Ectodermal cell (in vitro differentiated cells): ENCODE data around the gene SDF2L1.

Experiments used
- H3K27ac ChIP-seq: 2 replicates; pipeline ENCODE4 v1.7.0; 2013; ENCODE audit warnings: mild to moderate bottlenecking, low read depth, low read length; ENCODE audit not compliant: insufficient read depth, poor library complexity, severe bottlenecking
- H3K27me3 ChIP-seq: 2 replicates; pipeline ENCODE4 v1.7.0; 2013; ENCODE audit warnings: mild to moderate bottlenecking, low read length; ENCODE audit not compliant: insufficient read depth, control insufficient read depth, poor library complexity, severe bottlenecking
- H3K36me3 ChIP-seq: one replicate; pipeline ENCODE4 v1.7.0; 2013; ENCODE audit warnings: low read length; ENCODE audit not compliant: control insufficient read depth, insufficient read depth
- H3K4me1 ChIP-seq: one replicate; pipeline ENCODE4 v1.7.0; 2013; ENCODE audit warnings: low read length; ENCODE audit not compliant: control insufficient read depth, insufficient read depth
- H3K4me3 ChIP-seq: 2 replicates; pipeline ENCODE4 v1.7.0; 2013; ENCODE audit warnings: low read depth, low read length, control low read depth; ENCODE audit not compliant: insufficient read depth
- H3K9me3 ChIP-seq: 2 replicates; pipeline ENCODE4 v1.7.0; 2013; ENCODE audit warnings: mild to moderate bottlenecking, low read length, moderate library complexity; ENCODE audit not compliant: control insufficient read depth
- WGBS, 2 experiments: methylation state at CpG; one replicate each; pipeline ENCODE4 v1.1.7; 2013; ENCODE audit warnings: missing lambda C conversion rate in 2 of 2; 5-methylcytosine and 5-hydroxymethylcytosine counted together

SDF2L1 gene

GRCh38 chr22:21629255-21630149 lies 12.6 kb upstream of the SDF2L1 start, which contains the start of gene YDJC:
YDJC (minus strand) TSS chr22:21630022; CDS start chr22:21630014, 8 bp downstream.
- H3K4me3 ChIP-seq: peak within 1 kb of the TSS; percentile 99
- peaks cover 4% of the 10 kb centered on the region for H3K36me3 ChIP-seq
- whole genome bisulfite sequencing, 2 experiments: 1% methylated on average over 93 of the region's 93 CpGs
- H3K27ac ChIP-seq: no peak within 1 kb of the TSS
- peaks cover 3% of the 10 kb centered on the region for H3K4me1 ChIP-seq
- no peaks in the 10 kb centered on the region for H3K9me3 ChIP-seq
- H3K27me3 ChIP-seq: no peaks in the 10 kb centered on the region

GRCh38 chr22:21631025-21631424 lies 11.1 kb upstream of the SDF2L1 start:
- Histone ChIP-seq H3K27ac (no peak overlapping the region), H3K27me3 (no peaks in the 10 kb centered on the region), H3K9me3 (no peaks in the 10 kb centered on the region), H3K4me1 (peaks cover 3% of the 10 kb centered on the region), H3K36me3 (peaks cover 4% of the 10 kb centered on the region), H3K4me3 (no peak overlapping the region)
- WGBS, 2 experiments: 89 to 92% methylated on average over 4 of the region's 4 CpGs

- Histone ChIP-seq H3K4me3 (no peak within 1 kb of the TSS), H3K27ac (no peak within 1 kb of the TSS), H3K9me3 (no peaks in the 10 kb centered on the region), H3K4me1 (peaks cover 3% of the 10 kb centered on the region), H3K36me3 (peaks cover 4% of the 10 kb centered on the region), H3K27me3 (no peaks in the 10 kb centered on the region)
- WGBS, 2 experiments: 89 to 90% methylated on average over 27 of the region's 27 CpGs
Observed at GRCh38 chr22:21632237-21632895, 9.7 kb upstream of the SDF2L1 start, which contains the start of gene CCDC116. CCDC116 (plus strand) TSS chr22:21632760; CDS start chr22:21633182, 422 bp downstream.

GRCh38 chr22:21632931-21633330 lies 9.2 kb upstream of the SDF2L1 start:
- WGBS, 2 experiments: 95 to 96% methylated on average over 18 of the region's 18 CpGs
- H3K36me3 ChIP-seq: no peaks in the 10 kb centered on the region
- no peaks in the 10 kb centered on the region for H3K27me3 ChIP-seq
- no peaks in the 10 kb centered on the region for H3K9me3 ChIP-seq
- no peak overlapping the region for H3K27ac ChIP-seq
- no peak overlapping the region for H3K4me3 ChIP-seq
- peaks cover 3% of the 10 kb centered on the region for H3K4me1 ChIP-seq

GRCh38 chr22:21633481-21633880 lies 8.6 kb upstream of the SDF2L1 start:
- Histone ChIP-seq H3K27me3 (no peaks in the 10 kb centered on the region), H3K4me1 (no peaks in the 10 kb centered on the region), H3K4me3 (no peak overlapping the region), H3K27ac (no peak overlapping the region), H3K9me3 (no peaks in the 10 kb centered on the region), H3K36me3 (no peaks in the 10 kb centered on the region)
- WGBS, 2 experiments: 94 to 95% methylated on average over 4 of the region's 4 CpGs

- H3K4me1 ChIP-seq: no peaks in the 10 kb centered on the region
- no peaks in the 10 kb centered on the region for H3K27me3 ChIP-seq
- 94 to 95% methylated on average over 16 of the region's 16 CpGs for WGBS, 2 experiments
- H3K36me3 ChIP-seq: no peaks in the 10 kb centered on the region
- H3K9me3 ChIP-seq: no peaks in the 10 kb centered on the region
- no peak overlapping the region for H3K27ac ChIP-seq
- no peak overlapping the region for H3K4me3 ChIP-seq
Observed at GRCh38 chr22:21634081-21634480, 8.0 kb upstream of the SDF2L1 start.

GRCh38 chr22:21634844-21635243 lies 7.3 kb upstream of the SDF2L1 start:
- Histone ChIP-seq H3K4me1 (no peaks in the 10 kb centered on the region), H3K36me3 (no peaks in the 10 kb centered on the region), H3K27ac (no peak overlapping the region), H3K27me3 (no peaks in the 10 kb centered on the region), H3K9me3 (no peaks in the 10 kb centered on the region), H3K4me3 (no peak overlapping the region)
- WGBS, 2 experiments: 88 to 91% methylated on average over 19 of the region's 19 CpGs

- H3K27ac ChIP-seq: no peak overlapping the region
- 87 to 89% methylated on average over 15 of the region's 15 CpGs for WGBS, 2 experiments
- H3K27me3 ChIP-seq: no peaks in the 10 kb centered on the region
- H3K36me3 ChIP-seq: no peaks in the 10 kb centered on the region
- no peaks in the 10 kb centered on the region for H3K9me3 ChIP-seq
- H3K4me3 ChIP-seq: no peak overlapping the region
- H3K4me1 ChIP-seq: no peaks in the 10 kb centered on the region
Observed at GRCh38 chr22:21635771-21636510, 6.2 kb upstream of the SDF2L1 start.

GRCh38 chr22:21636629-21637218 lies 5.4 kb upstream of the SDF2L1 start:
- no peak overlapping the region for H3K4me3 ChIP-seq

More at GRCh38 chr22:21636629-21637218, 5.4 kb upstream of the SDF2L1 start:
- Histone ChIP-seq H3K4me1 (peaks cover 3% of the 10 kb centered on the region), H3K9me3 (no peaks in the 10 kb centered on the region), H3K27ac (no peak overlapping the region), H3K27me3 (no peaks in the 10 kb centered on the region), H3K36me3 (no peaks in the 10 kb centered on the region)
- WGBS, 2 experiments: 90 to 91% methylated on average over 17 of the region's 17 CpGs
